Heart left ventricle (tissue), 13 donors: ENCODE results near the gene CD151.

Experiments used
- CTCF ChIP-seq, 12 donors: fragments of 200-600 bp; sonication (generic) in 4 of 12; IDR thresholded peaks; one replicate each; pipeline versions ENCODE4 v1.5.0 to v1.8.0; 2018 to 2022; ENCODE audit warnings: antibody characterized with exemption in 12 of 12, mild to moderate bottlenecking in 5 of 12
- POLR2A ChIP-seq, 2 donors: fragments of 450-650 bp; IDR thresholded peaks; one replicate each; pipeline ENCODE4 v1.6.1; 2017; ENCODE audit warnings: antibody characterized with exemption in 2 of 2, mild to moderate bottlenecking in 2 of 2, moderate library complexity in 2 of 2
- donor health status: ischemic (EF 13 %, LVEDD 7.1; RV severe dilation, severe dysfunction).
- donor health status: DM: no; HTN: yes; CAD: no.
- donor health status: DM: no; HTN: no; CAD: no.
- donor health status: ischemic (EF 25% LVEDD 6.9; RV normal size, moderate dysfunction).
- donor health status: ischemic (EF 25% LVEDD 5.7; RV mildly dilated, moderate dysfunction).
- donor health status: ischemic (EF 35%, LVEDD 5.7; RV mildly dilated, moderate dysfunction).
- donor health status: nonischemic (EF 11% LVEDD 7.7; RV severe dilation, severe dysfunction).
- donor health status: DM: yes; HTN: yes; CAD: no.
- donor health status: PGD.
- donor health status: ischemic (EF 29% LVEDD 5.4; RV normal size, mild dysfunction).
- donor health status: nonischemic (EF 23%, LVEDD 6.1; RV moderate dilation, normal function).

GRCh38 chr11:819943-820649 is 12.7 kb upstream of the CD151 start:
- TF ChIP-seq CTCF (IDR thresholded peaks at IDR 0.05) (no peak), POLR2A (IDR thresholded peaks at IDR 0.05) (peak in 1 of 2 donors; percentile 64)
